H1 (cell line): Measurements from ENCODE around the gene NPTX1. TPM values are rescaled to one million over a fixed set of nuclear protein-coding genes. Genes with fewer than 3 reads are reported as not detected.

Experiments
- CTCF ChIA-PET: fragments of 300-600 bp; sonication (Branson Sonifier 250); formaldehyde crosslinking; loops from one replicate; lab custom pipeline; 2021; ENCODE audit not compliant: partially characterized antibody; lab: Charles Lee
- POLR2A ChIA-PET: fragments of 300-600 bp; sonication (Branson Sonifier 250); formaldehyde crosslinking; loops from one replicate; lab custom pipeline; 2021; ENCODE audit warnings: inconsistent platforms; ENCODE audit not compliant: partially characterized antibody; lab: Charles Lee
- DNase-seq, 2 experiments: peaks; one replicate each; pipeline versions ENCODE4 v3.0.0 to v3.0.0-alpha.2; 2010 to 2022; ENCODE audit warnings: low spot score in 2 of 2, low read depth in 1 of 2, mixed read lengths in 1 of 2
- FAIRE-seq: peaks from 2 replicates; lab custom pipeline; 2011; peaks lifted over from hg19 to GRCh38; lab: Jason Lieb, UNC
- H2AFZ ChIP-seq: 2 replicates; pipeline ENCODE4 v1.8.1; 2012; ENCODE audit warnings: low read length, inconsistent platforms
- H2AK5ac ChIP-seq: 2 replicates; pipeline ENCODE4 v1.6.1; 2013; ENCODE audit warnings: low read depth, low read length
- H2BK120ac ChIP-seq: replicated peaks from 2 replicates; pipeline ENCODE3; 2013; ENCODE audit warnings: low read depth, low read length, inconsistent platforms
- H2BK12ac ChIP-seq: 2 replicates; pipeline ENCODE4 v1.6.1; 2013; ENCODE audit warnings: low read depth, low read length
- H2BK15ac ChIP-seq: 2 replicates; pipeline ENCODE4 v1.6.1; 2013; ENCODE audit warnings: low read length
- H2BK20ac ChIP-seq: 2 replicates; pipeline ENCODE4 v1.6.1; 2013; ENCODE audit warnings: low read length
- H2BK5ac ChIP-seq: 2 replicates; pipeline ENCODE4 v1.6.1; 2013; ENCODE audit warnings: low read depth, low read length
- H3K14ac ChIP-seq: 2 replicates; pipeline ENCODE4 v1.6.1; 2013; ENCODE audit warnings: inconsistent platforms; ENCODE audit not compliant: insufficient read length
- H3K18ac ChIP-seq: 2 replicates; pipeline ENCODE4 v1.6.1; 2013; ENCODE audit warnings: low read length; ENCODE audit errors: extremely low read depth
- H3K23ac ChIP-seq: 2 replicates; pipeline ENCODE4 v1.6.1; 2013; ENCODE audit warnings: inconsistent platforms; ENCODE audit not compliant: insufficient read length
- H3K23me2 ChIP-seq: 2 replicates; pipeline ENCODE4 v1.6.1; 2013; ENCODE audit warnings: low read depth, low read length
- H3K27ac ChIP-seq: 2 replicates; pipeline ENCODE4 v1.6.1; 2011; ENCODE audit warnings: low read depth, low read length, inconsistent platforms
- H3K27me3 ChIP-seq, 4 experiments: replicated peaks in 1 of 4; 1 replicate in 1 of 4; 2 replicates in 3 of 4; pipeline versions ENCODE4 v1.6.1 to v1.8.1; 2011 to 2013; ENCODE audit warnings: low read length in 3 of 4, mild to moderate bottlenecking in 3 of 4, inconsistent platforms in 2 of 4, mixed read lengths in 2 of 4, moderate library complexity in 1 of 4; ENCODE audit not compliant: control insufficient read depth in 3 of 4, insufficient read depth in 3 of 4; ENCODE audit errors: extremely low read depth in 1 of 4
- H3K36me3 ChIP-seq, 4 experiments: 2 replicates each; pipeline versions ENCODE4 v1.6.1 to v1.8.1; 2011 to 2013; ENCODE audit warnings: mild to moderate bottlenecking in 4 of 4, low read length in 3 of 4, moderate library complexity in 2 of 4, control low read depth in 1 of 4, inconsistent platforms in 1 of 4; ENCODE audit not compliant: insufficient read depth in 4 of 4, control insufficient read depth in 2 of 4
- H3K4ac ChIP-seq: replicated peaks from 2 replicates; pipeline ENCODE3; 2013; ENCODE audit warnings: low read length, low read depth, mixed read lengths, inconsistent platforms; ENCODE audit not compliant: insufficient read length
- H3K4me1 ChIP-seq, 4 experiments: replicated peaks in 1 of 4; 1 replicate in 1 of 4; 2 replicates in 3 of 4; pipeline versions ENCODE4 v1.6.1 to v1.8.1; 2011 to 2013; ENCODE audit warnings: low read length in 3 of 4, inconsistent platforms in 2 of 4, mixed read lengths in 1 of 4; ENCODE audit not compliant: insufficient read depth in 4 of 4, control insufficient read depth in 3 of 4
- H3K4me2 ChIP-seq, 2 experiments: 2 replicates each; pipeline versions ENCODE4 v1.6.1 to v1.8.1; 2011 to 2013; ENCODE audit warnings: low read depth in 2 of 2, low read length in 2 of 2, control low read depth in 1 of 2, inconsistent platforms in 1 of 2, mild to moderate bottlenecking in 1 of 2; ENCODE audit not compliant: insufficient read depth in 1 of 2
- H3K4me3 ChIP-seq, 4 experiments: fragments of 200-600, 300-600 bp in 1 of 4; sonication (generic), shearing (Covaris generic), sonication (Bioruptor Twin) in 1 of 4; 2 replicates each; pipeline versions ENCODE4 v1.5.1 to v1.8.1; 2011 to 2016; ENCODE audit warnings: low read length in 4 of 4, low read depth in 3 of 4, control low read depth in 2 of 4, inconsistent platforms in 2 of 4, mild to moderate bottlenecking in 2 of 4, mixed read lengths in 1 of 4, moderate library complexity in 1 of 4; ENCODE audit not compliant: insufficient read depth in 2 of 4; ENCODE audit errors: extremely low read depth in 1 of 4
- H3K56ac ChIP-seq: replicated peaks from 2 replicates; pipeline ENCODE3; 2013; ENCODE audit warnings: low read depth, mild to moderate bottlenecking, mixed read lengths, low read length, inconsistent platforms; ENCODE audit not compliant: insufficient read length
- H3K79me1 ChIP-seq: 2 replicates; pipeline ENCODE4 v1.6.1; 2013; ENCODE audit warnings: low read depth, low read length, control low read depth
- H3K79me2 ChIP-seq, 2 experiments: 2 replicates each; pipeline versions ENCODE4 v1.6.1 to v1.8.1; 2012 to 2013; ENCODE audit warnings: low read length in 2 of 2, mild to moderate bottlenecking in 2 of 2, inconsistent platforms in 1 of 2; ENCODE audit not compliant: insufficient read depth in 2 of 2, control insufficient read depth in 1 of 2
- H3K9ac ChIP-seq, 4 experiments: replicated peaks in 1 of 4; 1 replicate in 1 of 4; 2 replicates in 3 of 4; pipeline versions ENCODE4 v1.6.1 to v1.8.1; 2011 to 2013; ENCODE audit warnings: low read depth in 3 of 4, low read length in 3 of 4, control low read depth in 2 of 4, mild to moderate bottlenecking in 2 of 4, moderate library complexity in 2 of 4, inconsistent platforms in 1 of 4; ENCODE audit errors: extremely low read depth in 1 of 4
- H3K9me3 ChIP-seq, 2 experiments: 2 replicates each; pipeline versions ENCODE4 v1.6.1 to v1.8.1; 2012 to 2013; ENCODE audit warnings: mild to moderate bottlenecking in 2 of 2, moderate library complexity in 2 of 2, control low read depth in 1 of 2, inconsistent platforms in 1 of 2, low read depth in 1 of 2, low read length in 1 of 2, mixed read lengths in 1 of 2; ENCODE audit not compliant: insufficient read depth in 2 of 2
- H4K20me1 ChIP-seq, 2 experiments: replicated peaks in 1 of 2; 2 replicates each; pipeline versions ENCODE3 to v1.8.1; 2011 to 2013; ENCODE audit warnings: inconsistent platforms in 2 of 2, low read length in 2 of 2, mild to moderate bottlenecking in 1 of 2; ENCODE audit not compliant: insufficient read depth in 2 of 2, control insufficient read depth in 1 of 2
- H4K5ac ChIP-seq: 2 replicates; pipeline ENCODE4 v1.6.1; 2013; ENCODE audit warnings: low read length, low read depth, mixed read lengths, inconsistent platforms; ENCODE audit not compliant: insufficient read length
- H4K8ac ChIP-seq: 2 replicates; pipeline ENCODE4 v1.8.0; 2013; ENCODE audit warnings: mild to moderate bottlenecking, moderate library complexity, low read length, inconsistent platforms; ENCODE audit not compliant: insufficient read depth; ENCODE audit errors: extremely low read depth
- H4K91ac ChIP-seq: replicated peaks from 2 replicates; pipeline ENCODE3; 2013; ENCODE audit warnings: low read length, mixed read lengths, inconsistent platforms; ENCODE audit not compliant: insufficient read length
- BRCA1 ChIP-seq: IDR thresholded peaks from 2 replicates; pipeline ENCODE4 v1.6.1; 2012; ENCODE audit warnings: low read depth, low read length, improper control_type of control experiment
- EZH2 ChIP-seq: fragments of 200-600 bp; sonication (generic); IDR thresholded peaks from 2 replicates; pipeline ENCODE4 v1.7.1; 2012; ENCODE audit warnings: low read depth, mild to moderate bottlenecking, moderate library complexity, low read length, inconsistent platforms; ENCODE audit not compliant: severe bottlenecking
- MAFK ChIP-seq: IDR thresholded peaks from 2 replicates; pipeline ENCODE4 v1.6.1; 2012; ENCODE audit warnings: low read depth, mild to moderate bottlenecking, improper control_type of control experiment, low read length
- PHF8 ChIP-seq: fragments of 200-600 bp; sonication (generic); conservative IDR thresholded peaks from 2 replicates; pipeline ENCODE4 v1.7.1; 2012; ENCODE audit warnings: low read depth, mild to moderate bottlenecking, inconsistent platforms, low read length, moderate library complexity
- RNF2 ChIP-seq: fragments of 200-900, 300-1000 bp; sonication (generic); IDR thresholded peaks from 2 replicates; pipeline ENCODE4 v1.7.1; 2016; ENCODE audit warnings: borderline replicate concordance, low read depth, mild to moderate bottlenecking, antibody characterized with exemption, low read length; ENCODE audit not compliant: poor library complexity, severe bottlenecking; ENCODE audit errors: missing control alignments
- RXRA ChIP-seq: IDR thresholded peaks from 2 replicates; pipeline ENCODE4 v1.6.1; 2011; ENCODE audit warnings: low read depth, mild to moderate bottlenecking, low read length, moderate library complexity; ENCODE audit not compliant: insufficient read depth
- SUZ12 ChIP-seq: fragments of 200-600 bp; sonication (generic); IDR thresholded peaks from 2 replicates; pipeline ENCODE4 v1.6.1; 2012; ENCODE audit warnings: mild to moderate bottlenecking, inconsistent platforms, low read length, moderate library complexity, mixed read lengths
- WGBS, 2 experiments: shearing (Covaris generic) in 1 of 2; methylation state at CpG; one replicate each; pipeline versions ENCODE4 v1.1.6 to v1.1.7; 2013 to 2015; ENCODE audit warnings: low lambda C conversion rate in 2 of 2, mixed read lengths in 2 of 2, inconsistent platforms in 1 of 2, low coverage in 1 of 2, missing lambda C conversion rate in 1 of 2; ENCODE audit not compliant: insufficient replicate concordance in 2 of 2, insufficient coverage in 1 of 2, insufficient read length in 1 of 2; ENCODE audit errors: extremely low coverage in 1 of 2, missing lambda C conversion rate in 1 of 2; 5-methylcytosine and 5-hydroxymethylcytosine counted together
- polyA plus RNA-seq, 7 experiments: library from polyadenylated mRNA; depleted of rRNA in 3 of 7; stranded (reverse) in 5 of 7; unstranded in 2 of 7; fragments of >200 nt in 5 of 7; fragments of 200-250 nt in 2 of 7; gene quantifications; 1 replicate in 5 of 7; 2 replicates in 1 of 7; 4 replicates in 1 of 7; pipeline versions ENCODE4 v1.2.1 to v1.2.3, GENCODE V29; 2011 to 2013; ENCODE audit warnings: missing spikeins in 2 of 7, mixed read lengths in 2 of 7
- total RNA-seq: library from RNA; stranded (reverse); fragmentation: NEBNext Ultra II Directional; extraction: Animal tissue kit (Norgen Biotek cat#: 25700); gene quantifications from 2 replicates; pipeline ENCODE4 v1.2.1, GENCODE V29; 2021
- TF ChIP-seq, protein P1 (sequence below): IDR thresholded peaks from 2 replicates; pipeline ENCODE4 v1.6.1; 2011; ENCODE audit warnings: low read length, improper control_type of control experiment
- TF ChIP-seq, protein P2 (sequence below): IDR thresholded peaks from 2 replicates; pipeline ENCODE4 v1.6.1; 2012; ENCODE audit warnings: inconsistent platforms

Gene NPTX1
- total and polyA plus RNA-seq, 2 of the 8 experiments (the other 6 are each of a cell fraction or from before 2014, with no cell fraction given), result 12.0 to 17.9 TPM

DNA sequence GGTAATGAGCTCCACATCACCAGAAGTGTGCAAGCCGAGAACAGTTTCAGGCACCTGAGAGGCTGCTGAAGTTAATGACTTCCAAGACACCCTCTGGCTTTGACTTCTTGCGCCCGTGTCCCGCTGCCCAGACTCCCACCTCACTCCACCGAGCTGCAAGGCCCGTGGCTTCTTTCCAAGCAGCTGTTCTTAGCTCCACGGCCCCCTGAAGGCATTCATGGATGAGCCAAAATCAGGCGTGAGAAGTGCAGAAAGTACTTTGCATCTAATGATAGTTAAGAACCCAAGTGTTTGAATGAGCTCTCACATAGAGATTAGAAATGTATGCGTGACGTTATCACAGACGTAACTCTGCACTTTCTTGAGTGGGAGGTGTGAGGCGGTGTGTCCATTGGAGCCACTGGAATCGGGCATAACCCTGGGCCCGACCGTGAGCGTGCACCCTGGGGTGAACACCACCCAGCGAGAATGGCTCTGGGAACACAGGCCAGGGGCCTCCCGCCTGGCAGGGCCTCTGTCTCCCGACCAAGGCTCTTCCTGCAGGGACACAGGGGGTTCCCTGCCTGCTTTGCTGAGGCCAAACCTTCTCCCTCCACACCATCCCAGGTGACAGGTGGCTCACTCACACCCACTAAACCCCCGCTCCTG, 11.0 kb downstream of the NPTX1 start:
- Histone ChIP-seq H3K23me2 (no peaks in the 10 kb centered on the region; the same call in 1 of the 2 replicates), H3K56ac (no peak overlapping the region), H2AK5ac (no peak overlapping the region), H2AFZ (no peak overlapping the region), H3K27ac (no peak overlapping the region), H3K4me3 (no peak overlapping the region), H4K8ac (no peak overlapping the region), H3K18ac (no peak overlapping the region), H3K23ac (no peak overlapping the region), H2BK15ac (no peak overlapping the region), H2BK5ac (no peak overlapping the region), H3K4ac (no peak overlapping the region), H3K9ac (no peak overlapping the region), H3K36me3 (no peaks in the 10 kb centered on the region), H3K4me2 (no peak overlapping the region), H4K91ac (no peak overlapping the region), H2BK20ac (no peak overlapping the region), H3K27me3 (peaks cover 0 to 9% (median 5%) of the 10 kb centered on the region in 4 experiments; a peak in 4 of 7 replicates), H4K5ac (no peak overlapping the region), H4K20me1 (peaks cover 0 to 9% of the 10 kb centered on the region in 2 experiments), H3K4me1 (no peaks in the 10 kb centered on the region; a peak in 1 of 7 replicates), H3K79me1 (no peaks in the 10 kb centered on the region), H2BK120ac (no peak overlapping the region), H2BK12ac (no peak overlapping the region), H3K79me2 (no peaks in the 10 kb centered on the region), H3K9me3 (no peaks in the 10 kb centered on the region), H3K14ac (no peak overlapping the region)
- WGBS, 2 experiments, result 90% methylated on average over 20 of the region's 20 CpGs; no CpG with 5 or more reads in 1 of the 2 experiments
- ChIA-PET POLR2A (interaction anchor here (1.5 to 2.4 kb wide), 4 partner anchors 10 to 15 kb away, joined by 4 to 8 read pairs (median 6); partner anchors contain the start of gene NPTX1), CTCF (interaction anchor here (0.9 to 3.0 kb wide), 9 partner anchors 10 to 377 kb away, joined by 3 to 9 read pairs (median 3); no protein-coding TSS in a partner anchor)
- no peak for FAIRE-seq
- DNase-seq, result no peak
- TF ChIP-seq RXRA (no peak), MAFK (no peak), BRCA1 (no peak), SUZ12 (no peak), RNF2 (no peak), PHF8 (no peak), EZH2 (no peak)
- TF ChIP-seq, protein P1, sequence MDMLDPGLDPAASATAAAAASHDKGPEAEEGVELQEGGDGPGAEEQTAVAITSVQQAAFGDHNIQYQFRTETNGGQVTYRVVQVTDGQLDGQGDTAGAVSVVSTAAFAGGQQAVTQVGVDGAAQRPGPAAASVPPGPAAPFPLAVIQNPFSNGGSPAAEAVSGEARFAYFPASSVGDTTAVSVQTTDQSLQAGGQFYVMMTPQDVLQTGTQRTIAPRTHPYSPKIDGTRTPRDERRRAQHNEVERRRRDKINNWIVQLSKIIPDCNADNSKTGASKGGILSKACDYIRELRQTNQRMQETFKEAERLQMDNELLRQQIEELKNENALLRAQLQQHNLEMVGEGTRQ, result no peak
- TF ChIP-seq, protein P2, sequence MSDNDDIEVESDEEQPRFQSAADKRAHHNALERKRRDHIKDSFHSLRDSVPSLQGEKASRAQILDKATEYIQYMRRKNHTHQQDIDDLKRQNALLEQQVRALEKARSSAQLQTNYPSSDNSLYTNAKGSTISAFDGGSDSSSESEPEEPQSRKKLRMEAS, result no peak
